HG03097 (cell line): Measurements from ENCODE around the gene NDEL1.
"Not testable (repeated sequence)": the region's sequence is repeated elsewhere in the genome, so short reads cannot be mapped to it uniquely, and the experiment has no call there.

Source experiments
- ATAC-seq: cut with Tn5 transposase; IDR thresholded peaks from one replicate; pipeline ENCODE4 v1.9.1; 2021; ENCODE audit not compliant: unreplicated experiment, low FRiP score

Gene NDEL1, protein sequence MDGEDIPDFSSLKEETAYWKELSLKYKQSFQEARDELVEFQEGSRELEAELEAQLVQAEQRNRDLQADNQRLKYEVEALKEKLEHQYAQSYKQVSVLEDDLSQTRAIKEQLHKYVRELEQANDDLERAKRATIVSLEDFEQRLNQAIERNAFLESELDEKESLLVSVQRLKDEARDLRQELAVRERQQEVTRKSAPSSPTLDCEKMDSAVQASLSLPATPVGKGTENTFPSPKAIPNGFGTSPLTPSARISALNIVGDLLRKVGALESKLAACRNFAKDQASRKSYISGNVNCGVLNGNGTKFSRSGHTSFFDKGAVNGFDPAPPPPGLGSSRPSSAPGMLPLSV

DNA sequence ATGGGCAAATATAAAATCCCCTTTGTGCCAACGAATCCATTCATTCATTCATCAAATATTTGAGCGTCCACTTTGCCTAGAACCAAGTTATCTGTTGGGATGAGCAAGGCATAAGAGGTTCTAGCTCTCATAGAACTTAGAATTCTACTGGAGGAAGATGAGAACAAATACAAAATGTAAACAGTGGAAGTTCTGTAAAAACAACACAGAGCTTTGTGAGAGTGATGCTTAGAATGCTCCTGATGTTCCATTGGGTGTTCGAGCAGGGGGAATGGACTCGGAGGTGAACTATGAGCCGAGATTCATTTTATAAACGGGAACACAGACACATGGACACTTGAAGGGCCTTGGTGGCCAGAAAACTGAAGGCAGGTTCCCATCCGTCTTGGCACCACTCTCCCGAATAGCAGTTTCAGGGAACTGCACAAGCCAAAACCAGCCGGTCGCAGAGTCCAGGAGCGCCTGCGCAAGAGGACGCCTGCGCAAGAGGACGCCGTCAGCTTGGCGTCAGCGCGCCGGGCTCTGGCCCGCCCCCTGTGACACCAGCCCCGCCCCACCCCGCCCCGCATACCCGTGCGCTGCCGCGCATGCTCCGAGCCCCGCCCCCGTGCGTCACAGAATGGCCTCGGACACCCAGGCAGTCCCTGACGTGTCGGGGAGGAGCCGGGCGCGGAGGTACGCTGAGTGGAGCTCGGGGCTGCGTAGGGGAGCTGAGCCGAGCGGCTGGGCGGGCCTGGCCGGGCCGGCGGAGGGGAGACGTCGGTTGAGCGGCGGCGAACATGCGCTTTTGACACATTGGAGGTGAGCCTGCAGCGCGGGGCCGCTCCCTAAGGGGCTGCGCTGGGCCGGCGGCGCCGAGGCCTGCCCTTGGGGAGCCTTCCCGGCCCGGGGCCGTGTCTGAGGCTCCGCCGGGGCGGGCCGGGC lies at the start of gene NDEL1:
Gene NDEL1 (plus strand): TSS at position 640 of the 924 bp plus-strand sequence. CDS start 8,388 bp downstream, outside the sequence.
- ATAC-seq, result peak; percentile 93

DNA sequence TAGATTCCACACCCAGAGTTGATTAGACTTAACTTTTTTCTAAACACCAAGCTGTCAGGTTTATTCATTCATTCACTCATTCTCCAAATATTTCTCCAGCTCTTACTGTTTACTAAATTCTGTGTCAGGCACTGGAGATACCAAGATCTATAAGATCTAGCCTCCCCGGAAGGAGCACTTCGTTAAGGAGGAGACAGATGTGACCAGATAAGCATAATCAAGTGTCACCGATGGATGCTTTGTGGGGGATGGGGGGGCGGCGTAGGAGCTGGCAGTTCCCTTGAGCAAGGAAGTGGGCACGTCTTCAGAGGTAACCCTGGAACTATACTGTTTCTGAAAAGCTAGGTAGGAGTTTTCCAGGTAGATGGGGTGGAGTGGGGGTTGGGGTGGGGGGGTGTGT lies 48.8 kb upstream of the NDEL1 start:
- no peak for ATAC-seq

DNA sequence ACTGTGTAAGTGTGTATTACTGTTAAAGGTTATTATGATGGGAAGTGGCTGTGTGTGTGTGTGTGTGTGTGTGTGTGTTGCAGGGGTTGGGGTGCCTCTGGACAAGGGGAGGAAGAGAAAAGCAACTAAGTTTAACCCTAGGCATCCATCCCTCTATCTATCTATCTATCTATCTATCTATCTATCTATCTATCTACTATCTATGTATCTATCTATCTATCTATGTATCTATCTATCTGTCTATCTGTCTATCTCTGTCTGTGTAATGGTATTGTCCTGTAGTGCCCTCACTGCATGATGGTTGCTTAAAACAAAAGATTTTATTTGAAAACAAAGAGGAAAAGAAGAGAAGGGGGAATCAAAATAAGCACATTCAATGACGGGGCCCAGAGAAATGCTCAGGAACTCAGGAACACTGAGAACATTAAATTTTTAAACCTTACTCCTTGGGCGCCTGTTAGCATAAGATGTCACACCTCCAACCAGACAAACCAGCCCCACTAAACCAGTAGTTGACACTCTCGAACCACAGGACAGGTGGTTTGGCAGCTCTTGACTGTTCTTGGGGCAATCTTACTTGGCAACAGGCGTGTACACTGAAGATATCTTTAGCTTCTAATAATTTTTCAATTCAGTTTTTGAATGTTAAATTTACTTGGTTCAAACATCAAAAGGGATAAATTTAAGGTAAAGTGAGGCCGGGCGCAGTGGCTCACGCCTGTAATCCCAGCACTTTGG lies 47.6 kb upstream of the NDEL1 start:
- ATAC-seq, result no peak

DNA sequence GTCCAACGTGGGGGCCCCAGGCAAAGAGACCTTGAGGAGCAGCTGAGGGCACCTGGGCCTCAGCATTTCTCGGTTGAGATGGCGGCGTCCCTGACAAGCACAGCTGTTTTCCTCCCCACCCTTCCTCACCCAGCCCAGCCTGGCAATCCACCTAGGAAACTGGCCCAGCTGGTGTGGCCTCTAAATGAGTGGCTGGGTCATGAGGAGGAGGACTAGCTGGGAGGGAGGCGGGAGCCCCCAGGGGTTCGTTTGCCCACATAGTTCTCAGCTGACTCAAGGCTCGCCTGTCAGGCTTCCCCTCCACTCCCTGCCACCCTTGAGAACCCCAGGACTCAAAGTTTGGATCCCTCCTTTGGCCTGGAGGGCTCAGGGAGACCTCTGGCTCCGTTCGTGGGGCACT lies 44.0 kb upstream of the NDEL1 start:
- ATAC-seq, result no peak

DNA sequence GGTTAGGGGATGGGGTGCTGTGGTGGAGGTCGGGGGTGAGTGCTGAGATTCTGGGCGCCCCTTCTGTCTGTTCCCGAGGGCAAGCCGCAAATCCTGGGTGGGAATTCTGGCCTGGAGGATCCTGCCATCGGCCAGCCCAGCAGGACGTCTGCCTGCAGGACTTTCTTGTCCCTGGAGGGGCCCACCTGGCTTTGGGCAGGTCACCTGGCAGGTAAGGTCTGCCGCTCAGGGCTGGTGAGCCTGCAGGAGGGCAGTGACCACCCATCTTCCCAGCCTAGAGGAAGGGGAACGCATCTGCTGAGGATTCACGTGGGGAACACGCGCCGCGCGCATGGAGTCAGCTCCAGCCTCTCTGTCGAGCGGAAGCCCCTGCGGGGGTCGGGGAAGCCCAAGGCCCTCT lies 43.4 kb upstream of the NDEL1 start:
- ATAC-seq, result no peak

DNA sequence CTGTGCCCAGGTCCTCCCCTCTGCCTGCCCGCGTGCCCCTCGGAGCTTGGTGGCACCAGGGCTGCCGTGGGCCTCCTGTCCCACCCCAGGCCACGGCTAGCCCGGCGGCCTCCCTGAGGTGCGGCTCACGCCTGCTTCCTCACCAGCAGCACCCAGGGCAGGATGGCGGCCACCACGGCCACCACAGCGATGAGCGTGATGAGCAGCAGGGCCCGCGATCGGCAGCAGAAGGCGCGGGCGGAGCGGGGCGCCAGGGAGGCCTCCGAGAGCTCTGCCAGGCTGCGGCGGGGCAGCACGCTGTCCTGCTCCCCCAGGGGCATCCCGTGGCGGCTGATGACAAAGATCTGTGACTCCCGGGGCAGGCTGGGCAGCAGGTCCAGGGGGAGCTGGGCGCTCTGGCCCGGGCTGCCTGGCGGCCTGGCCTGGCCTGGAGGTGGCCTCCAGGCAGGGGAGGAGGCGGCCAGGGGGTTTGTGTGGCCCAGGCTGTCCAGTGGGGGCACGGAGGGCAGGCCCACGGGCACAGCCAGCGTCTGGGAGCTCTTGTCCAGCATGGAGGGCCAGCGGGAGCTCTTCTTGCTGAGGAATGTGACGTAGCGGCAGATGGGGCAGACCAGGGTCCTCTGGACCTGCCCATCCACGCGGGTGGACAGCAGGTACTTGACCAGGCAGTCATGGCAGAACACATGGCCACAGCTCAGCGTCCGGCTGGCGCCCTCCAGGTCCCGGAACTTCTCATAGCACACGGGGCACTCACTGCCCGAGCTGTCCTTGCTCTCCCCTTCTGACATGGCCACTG lies 42.8 kb upstream of the NDEL1 start:
- ATAC-seq, result no peak

DNA sequence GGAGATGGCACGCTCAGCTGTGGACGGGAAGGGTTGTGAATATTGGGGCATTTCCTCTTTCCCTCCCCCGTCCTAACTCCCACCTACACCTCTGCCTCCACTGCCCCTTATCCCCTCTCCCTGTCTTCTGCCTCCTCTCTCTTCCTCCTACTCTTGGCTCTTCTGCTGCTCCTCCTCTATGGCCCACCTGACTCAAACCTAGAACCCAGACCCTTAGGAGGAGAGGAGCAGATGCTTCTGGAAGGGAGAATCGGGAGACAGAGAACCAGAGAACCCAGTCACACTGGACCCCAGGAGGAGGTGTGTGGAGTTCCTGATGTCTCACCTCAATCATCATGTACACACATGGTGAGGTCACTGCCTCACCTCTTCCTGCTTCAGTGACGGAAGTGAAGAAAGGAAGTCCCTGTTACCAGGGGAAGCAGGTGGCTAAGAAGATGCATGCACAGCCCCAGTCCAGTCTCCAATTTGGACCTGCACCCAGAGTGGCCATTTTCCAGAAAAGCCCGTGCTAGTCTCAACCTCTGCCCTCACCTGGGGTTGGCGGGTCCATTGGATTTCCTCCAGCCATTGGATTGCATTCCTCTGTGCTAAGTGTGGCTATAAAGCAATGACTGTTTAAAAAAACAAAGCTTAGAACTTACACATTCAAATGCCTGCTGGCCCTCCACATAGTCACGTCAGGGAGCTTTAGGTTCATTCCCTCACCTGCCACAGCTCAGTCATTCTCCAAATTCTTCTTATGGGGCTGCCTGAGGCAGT lies 42.0 kb upstream of the NDEL1 start:
- ATAC-seq, result no peak

DNA sequence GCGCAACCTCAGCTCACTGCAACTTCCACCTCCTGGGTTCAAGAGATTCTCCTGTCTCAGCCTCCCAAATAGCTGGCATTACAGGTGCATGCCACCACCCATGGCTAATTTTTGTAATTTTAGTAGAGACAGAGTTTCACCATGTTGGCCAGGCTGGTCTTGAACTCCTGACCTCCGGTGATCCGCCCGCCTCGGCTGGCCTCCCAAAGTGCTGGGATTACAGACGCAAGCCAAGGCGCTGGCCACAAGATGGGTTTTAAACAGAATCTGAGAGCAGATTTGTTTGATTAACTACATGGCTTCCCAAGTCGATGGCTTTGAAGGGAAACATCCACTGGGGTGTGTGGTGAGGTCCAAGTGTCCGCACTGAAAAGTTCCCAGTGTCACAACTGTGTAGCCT lies 41.2 kb upstream of the NDEL1 start:
- not testable (repeated sequence) for ATAC-seq

DNA sequence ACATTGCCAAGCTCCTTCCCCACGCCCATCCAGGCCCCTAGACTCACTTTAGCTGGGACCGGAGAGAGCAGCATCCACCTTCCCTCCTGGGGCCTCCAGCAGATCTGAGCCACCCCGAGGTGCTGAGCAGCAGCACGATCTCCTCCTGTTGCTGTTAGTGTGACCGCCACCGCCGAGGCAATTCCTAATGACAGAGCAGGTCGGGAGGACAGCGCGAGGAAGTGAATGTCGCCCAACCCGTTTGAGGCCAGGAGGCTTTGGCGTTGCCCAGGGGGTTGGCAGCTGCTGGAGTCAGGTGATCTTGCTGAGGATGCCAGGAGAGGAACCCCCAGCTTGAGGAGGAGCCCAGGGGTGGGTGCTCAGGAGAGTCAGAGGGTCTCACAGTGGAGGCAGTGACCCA lies 38.0 kb upstream of the NDEL1 start, which contains the start of gene RNF222:
Gene RNF222 (minus strand): TSS at position 192 of the 400 bp plus-strand sequence. CDS start 4,366 bp downstream, outside the sequence.
- no peak for ATAC-seq

DNA sequence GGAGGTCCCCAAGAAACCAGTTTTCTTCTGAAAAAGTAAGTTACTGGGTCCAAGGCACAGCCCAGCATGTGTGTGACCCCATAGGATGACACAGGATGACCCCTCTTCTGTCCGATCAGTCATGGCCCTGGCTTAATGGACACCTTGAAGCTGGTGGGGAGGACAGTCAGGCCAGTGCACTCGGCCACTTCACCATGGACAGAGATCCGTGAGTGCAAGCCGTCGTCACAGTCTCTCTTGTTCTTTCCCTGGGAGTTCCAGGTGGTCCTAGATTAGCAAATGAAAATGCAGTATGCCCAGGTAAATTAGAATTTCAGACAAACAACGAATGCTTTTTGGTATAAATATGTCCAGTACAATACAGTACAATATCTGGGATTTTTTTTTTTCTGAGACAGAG lies 36.7 kb upstream of the NDEL1 start:
- no peak for ATAC-seq

DNA sequence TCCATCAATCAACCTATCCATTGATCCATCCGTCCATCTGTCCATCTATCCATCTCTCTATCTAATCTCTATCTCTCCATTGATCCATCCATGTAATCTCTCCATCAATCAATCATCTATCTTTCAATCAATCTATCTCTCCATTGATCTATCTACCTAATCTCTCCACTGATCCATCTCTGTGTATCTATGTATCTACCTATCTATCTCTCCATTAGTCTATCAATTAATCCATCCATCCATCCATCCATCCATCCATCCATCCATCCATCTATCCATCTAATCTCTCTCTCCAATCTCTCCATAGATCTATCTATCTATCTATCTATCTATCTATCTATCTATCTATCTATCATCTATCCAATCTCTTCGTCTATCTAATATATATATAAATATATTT lies 34.6 kb upstream of the NDEL1 start:
- ATAC-seq, result no peak

DNA sequence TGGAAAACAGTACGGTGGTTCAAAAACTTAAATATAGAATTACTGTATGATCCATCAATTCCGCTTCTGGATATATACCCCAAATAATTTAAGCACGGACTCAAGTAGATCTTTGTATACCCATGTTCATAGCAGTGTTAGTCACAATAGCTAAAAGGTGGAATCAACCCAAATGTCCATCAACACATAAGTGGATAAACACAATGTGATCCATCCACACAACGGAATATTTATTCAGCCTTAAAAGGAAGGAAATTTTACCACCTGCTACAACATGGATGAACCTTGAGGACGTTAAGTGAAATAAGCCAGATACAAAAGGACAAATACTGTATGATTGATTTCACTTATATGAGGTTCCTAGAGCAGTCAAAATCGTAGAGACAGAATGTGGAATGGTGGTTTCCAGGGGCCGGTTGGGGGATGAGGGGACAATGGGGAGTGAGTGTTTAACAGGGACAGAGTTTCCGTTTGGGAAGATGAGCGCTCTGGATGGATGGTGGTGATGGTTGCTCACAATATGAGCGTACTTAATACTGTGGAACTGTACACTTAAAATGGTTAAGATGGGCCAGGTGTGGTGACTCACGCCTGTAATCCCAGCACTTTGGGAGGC lies 32.7 kb upstream of the NDEL1 start:
- ATAC-seq, result no peak

DNA sequence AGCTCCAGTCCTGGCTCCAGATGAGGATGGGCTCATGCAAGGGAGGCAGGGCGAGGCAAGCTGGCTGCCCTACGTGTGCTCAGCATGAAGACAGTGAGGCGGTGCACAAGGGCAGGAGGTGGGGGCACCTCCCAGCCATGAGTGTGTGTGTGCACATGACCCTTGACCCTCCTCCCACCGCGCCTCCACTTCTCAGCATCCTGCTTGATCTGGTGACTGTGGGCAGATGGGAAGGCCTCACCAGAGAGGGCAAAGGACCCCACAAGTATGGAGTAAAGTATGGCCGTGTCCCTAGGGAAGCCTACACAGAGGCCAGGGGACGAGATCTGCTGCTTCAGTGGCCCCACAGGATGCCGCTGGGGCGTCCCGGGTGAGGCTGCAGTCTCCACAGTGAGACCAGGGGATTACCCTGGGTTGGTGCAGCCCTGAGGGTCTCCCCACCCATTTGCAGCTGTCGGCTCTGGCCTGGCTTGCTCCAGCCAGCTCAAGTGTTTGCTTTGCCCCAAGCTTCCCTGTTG lies 30.1 kb upstream of the NDEL1 start:
- ATAC-seq, result no peak

DNA sequence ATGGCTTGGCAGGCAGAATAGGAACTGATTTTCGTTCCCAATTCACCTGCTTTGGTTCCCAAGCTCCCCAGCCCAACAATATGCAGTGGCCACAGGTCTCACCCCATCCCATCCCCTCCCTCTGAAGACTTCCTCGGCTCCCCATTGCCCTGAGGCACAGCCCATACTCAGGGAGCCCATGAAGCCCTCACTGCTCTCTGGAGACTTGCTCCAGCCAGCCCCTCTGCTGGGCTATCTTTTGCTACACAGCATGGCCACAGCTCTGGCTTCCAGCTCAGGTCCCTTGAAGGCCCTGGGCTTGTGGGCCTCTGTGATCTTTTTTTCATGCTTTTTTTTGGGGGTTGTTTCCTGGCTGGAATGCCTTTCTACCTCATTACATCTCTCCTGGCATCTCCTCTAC lies 29.5 kb upstream of the NDEL1 start:
- no peak for ATAC-seq

DNA sequence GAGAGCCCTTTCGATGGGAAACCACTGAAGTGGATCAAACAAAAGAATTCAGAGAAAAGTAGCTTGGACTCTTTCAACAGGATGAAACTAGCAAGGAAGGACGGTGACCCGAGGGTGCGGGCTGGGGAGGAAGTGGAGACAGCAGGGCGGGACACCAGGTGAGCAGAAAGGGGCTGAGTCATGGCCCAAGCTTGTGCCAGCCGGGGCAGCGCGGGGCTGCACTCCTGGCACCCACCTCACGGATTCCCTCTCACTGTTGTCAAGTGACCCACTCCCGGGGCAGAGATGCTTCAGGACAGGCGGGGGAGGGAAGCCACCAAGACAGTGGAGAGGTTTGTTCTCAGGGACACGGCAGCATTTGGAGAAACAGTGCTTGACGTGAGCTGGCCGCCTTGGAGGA lies 27.3 kb upstream of the NDEL1 start:
- no peak for ATAC-seq

DNA sequence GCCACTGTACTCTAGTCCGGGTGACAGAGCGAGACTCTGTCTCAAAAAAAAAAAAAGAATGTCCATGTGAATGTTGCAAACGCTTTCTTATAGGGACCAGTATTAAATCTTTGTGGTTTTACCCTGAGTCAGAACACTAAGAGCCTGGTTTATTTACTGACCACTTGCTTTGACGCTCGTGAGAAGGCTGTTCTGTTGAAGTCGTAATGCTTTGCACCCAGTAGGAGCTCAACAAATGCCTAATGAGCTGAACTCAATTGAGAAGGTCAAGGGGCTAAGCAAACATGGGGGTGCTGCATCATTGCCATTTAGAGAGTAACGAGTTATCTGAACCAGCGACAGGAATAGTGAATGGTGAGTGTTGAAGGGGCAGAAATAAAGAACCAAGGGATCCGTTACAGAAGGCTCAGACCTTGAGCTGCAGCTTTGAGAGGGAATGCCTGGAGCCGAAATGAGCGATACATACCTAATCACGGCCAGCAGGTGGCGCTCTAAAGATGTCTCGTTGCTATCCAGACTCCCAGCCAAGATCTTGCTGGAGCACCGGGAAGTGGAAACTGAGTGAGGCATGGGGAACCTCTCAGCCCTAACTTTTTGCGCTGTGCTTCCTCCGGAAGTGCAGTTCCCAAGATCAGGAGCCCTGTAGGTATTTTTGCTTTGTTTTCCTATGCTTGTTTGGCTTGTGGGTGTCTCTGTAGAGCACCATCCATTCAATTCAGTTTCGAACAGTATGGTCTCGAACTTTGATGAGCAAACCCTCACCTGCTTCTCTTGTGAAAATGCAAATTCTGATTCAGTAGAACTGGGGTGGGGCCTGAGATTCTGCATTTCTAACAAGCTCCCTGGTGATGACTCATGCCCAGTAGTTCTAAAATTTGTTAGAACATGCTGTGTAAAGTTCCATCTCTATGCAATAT lies 25.5 kb upstream of the NDEL1 start:
- no peak for ATAC-seq

DNA sequence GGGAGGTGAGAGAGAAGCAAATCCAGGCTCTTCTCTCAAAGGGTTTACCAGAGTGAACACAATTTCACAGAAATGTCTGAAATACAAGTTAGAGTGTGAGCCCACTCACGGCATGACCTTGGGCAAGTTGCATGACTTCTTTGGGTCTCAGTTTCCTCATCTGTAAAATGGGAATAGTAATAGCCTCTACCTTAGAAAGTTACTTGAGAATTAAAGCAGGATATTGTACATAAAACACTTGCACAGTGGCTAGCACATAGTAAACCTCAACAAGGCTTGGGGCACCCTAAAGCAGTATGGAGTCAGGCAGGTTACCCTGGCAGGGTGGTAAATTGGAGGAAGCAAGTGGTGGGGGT lies 24.8 kb upstream of the NDEL1 start:
- ATAC-seq, result no peak

DNA sequence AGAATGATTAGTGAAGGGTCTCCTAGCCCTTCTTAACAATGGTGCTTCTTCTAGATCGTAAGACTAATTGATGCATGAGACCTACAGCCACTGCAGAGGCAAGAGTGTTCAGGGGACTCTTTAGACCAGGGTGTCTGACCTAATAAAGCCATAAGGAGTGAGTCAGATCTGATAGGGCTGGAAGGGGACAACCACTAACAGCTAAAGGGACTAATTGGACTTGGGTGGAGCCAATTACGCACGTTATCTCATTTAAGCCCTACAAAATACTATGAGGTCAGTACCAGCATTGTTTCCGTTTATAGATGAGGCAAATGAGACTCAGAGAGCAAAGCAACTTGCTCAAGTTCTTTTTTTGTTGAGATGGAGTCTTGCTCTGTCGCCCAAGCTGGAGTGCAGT lies 23.6 kb upstream of the NDEL1 start:
- ATAC-seq, result no peak
